ENCODE data around the gene PTPN1. TPM values are rescaled to one million over a fixed set of nuclear protein-coding genes. Genes with fewer than 3 reads are reported as not detected.
"Not testable (repeated sequence)": the region's sequence is repeated elsewhere in the genome, so short reads cannot be mapped to it uniquely, and the experiment has no call there.

PTPN1 gene
- total and polyA plus RNA-seq, 2 donors (not counting 1 experiment from before 2014, with no cell fraction given): 20.0 to 28.7 TPM

GRCh38 chr20:50472693-50473664 is 37.2 kb upstream of the PTPN1 start:
- H3K27ac ChIP-seq (ENCODE audit: insufficient read depth, low read length): no peak overlapping the region

DNA sequence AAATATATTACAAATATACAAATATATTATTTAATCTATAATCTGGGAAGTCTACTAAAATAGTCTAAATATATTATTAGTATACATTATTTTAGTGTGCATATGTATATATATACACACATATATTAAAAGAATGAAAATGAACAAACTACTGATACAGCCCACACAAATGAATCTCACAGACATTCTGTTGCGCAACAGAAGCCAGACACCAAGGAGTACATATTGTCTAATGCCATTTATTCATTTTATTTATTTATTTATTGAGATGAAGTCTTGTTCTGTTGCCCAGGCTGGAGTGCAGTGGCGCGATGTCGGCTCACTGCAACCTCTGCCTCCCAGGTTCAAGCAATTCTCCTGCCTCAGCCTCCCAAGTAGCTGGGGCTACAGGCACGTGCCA is 35.8 kb upstream of the PTPN1 start:
- not testable (repeated sequence) for H3K36me3 ChIP-seq (ENCODE audit: control insufficient read depth, insufficient read depth, low read length)

More at GRCh38 chr20:50472693-50473664, 37.2 kb upstream of the PTPN1 start:
- no peaks in the 10 kb centered on the region for H3K27me3 ChIP-seq (ENCODE audit: control insufficient read depth, insufficient read depth, low read length)
- H3K79me2 ChIP-seq (ENCODE audit: control insufficient read depth, insufficient read depth, low read length): no peaks in the 10 kb centered on the region
- no peaks in the 10 kb centered on the region for H3K9me3 ChIP-seq (ENCODE audit: control insufficient read depth, insufficient read depth, low read depth, low read length)
- H3K4me1 ChIP-seq (ENCODE audit: control insufficient read depth, extremely low read depth, insufficient read depth, low read length): peaks cover 5% of the 10 kb centered on the region
- DNase-seq (ENCODE audit: low read depth in 2 of 2): no peak
- H2AFZ ChIP-seq (ENCODE audit: low read length): no peak overlapping the region
- H3K36me3 ChIP-seq (ENCODE audit: control insufficient read depth, insufficient read depth, low read length): no peaks in the 10 kb centered on the region
- H3K9ac ChIP-seq (ENCODE audit: insufficient read depth, low read length): no peak overlapping the region
- H3K4me2 ChIP-seq (ENCODE audit: extremely low read depth, insufficient read depth, low read length): no peak overlapping the region
- TF ChIP-seq, protein P1, sequence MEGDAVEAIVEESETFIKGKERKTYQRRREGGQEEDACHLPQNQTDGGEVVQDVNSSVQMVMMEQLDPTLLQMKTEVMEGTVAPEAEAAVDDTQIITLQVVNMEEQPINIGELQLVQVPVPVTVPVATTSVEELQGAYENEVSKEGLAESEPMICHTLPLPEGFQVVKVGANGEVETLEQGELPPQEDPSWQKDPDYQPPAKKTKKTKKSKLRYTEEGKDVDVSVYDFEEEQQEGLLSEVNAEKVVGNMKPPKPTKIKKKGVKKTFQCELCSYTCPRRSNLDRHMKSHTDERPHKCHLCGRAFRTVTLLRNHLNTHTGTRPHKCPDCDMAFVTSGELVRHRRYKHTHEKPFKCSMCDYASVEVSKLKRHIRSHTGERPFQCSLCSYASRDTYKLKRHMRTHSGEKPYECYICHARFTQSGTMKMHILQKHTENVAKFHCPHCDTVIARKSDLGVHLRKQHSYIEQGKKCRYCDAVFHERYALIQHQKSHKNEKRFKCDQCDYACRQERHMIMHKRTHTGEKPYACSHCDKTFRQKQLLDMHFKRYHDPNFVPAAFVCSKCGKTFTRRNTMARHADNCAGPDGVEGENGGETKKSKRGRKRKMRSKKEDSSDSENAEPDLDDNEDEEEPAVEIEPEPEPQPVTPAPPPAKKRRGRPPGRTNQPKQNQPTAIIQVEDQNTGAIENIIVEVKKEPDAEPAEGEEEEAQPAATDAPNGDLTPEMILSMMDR (conservative IDR thresholded peaks at IDR 0.05 in 1 of 2, IDR thresholded peaks at IDR 0.05 in 1 of 2; ENCODE audit: low read depth in 1 of 2, low read length in 2 of 2): no peak
- no peak for TF ChIP-seq EZH2 (IDR thresholded peaks at IDR 0.05; ENCODE audit: low read length, missing control alignments)
- H3K4me3 ChIP-seq (replicated peaks in 1 of 4; ENCODE audit: control extremely low read depth in 1 of 4, insufficient read depth in 1 of 4, low read depth in 3 of 4, low read length in 4 of 4): no peak overlapping the region
- no peaks in the 10 kb centered on the region for H4K20me1 ChIP-seq (ENCODE audit: control insufficient read depth, extremely low read depth, insufficient read depth, low read length)

DNA sequence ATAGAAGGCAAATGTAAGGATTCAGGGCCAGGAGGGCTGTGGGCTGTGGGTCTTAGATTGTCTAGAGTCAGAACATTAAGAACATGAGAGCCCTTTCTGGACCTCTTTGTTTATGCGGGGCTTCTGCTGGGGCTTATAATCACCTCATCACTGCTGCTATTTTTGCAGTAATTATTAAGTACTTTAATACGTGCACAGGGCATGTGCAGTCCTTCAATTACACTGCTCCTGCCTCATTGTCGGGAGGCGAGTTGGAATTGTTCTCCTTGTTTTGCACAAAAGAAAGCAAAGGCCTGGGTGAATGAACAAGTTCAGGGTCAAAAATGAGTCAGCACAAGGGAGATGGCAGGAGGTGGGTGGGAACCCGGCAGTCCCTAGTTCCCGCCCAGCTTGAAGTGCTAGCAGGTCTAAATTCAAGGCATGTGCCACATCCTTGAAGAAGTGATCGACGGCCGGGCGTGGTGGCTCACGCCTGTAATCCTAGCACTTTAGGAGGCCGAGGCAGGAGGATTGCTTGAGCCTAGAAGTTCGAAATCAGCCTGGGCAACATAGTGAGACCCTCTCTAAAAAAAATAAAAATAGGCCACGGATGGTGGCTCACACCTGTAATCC is 34.4 kb upstream of the PTPN1 start:
- no peak overlapping the region for H3K27ac ChIP-seq (ENCODE audit: insufficient read depth, low read length)
- H3K36me3 ChIP-seq (ENCODE audit: control insufficient read depth, insufficient read depth, low read length): no peaks in the 10 kb centered on the region
- H3K4me2 ChIP-seq (ENCODE audit: extremely low read depth, insufficient read depth, low read length): no peak overlapping the region
- no peaks in the 10 kb centered on the region for H3K79me2 ChIP-seq (ENCODE audit: control insufficient read depth, insufficient read depth, low read length)
- H3K9ac ChIP-seq (ENCODE audit: insufficient read depth, low read length): no peak overlapping the region
- no peaks in the 10 kb centered on the region for H3K27me3 ChIP-seq (ENCODE audit: control insufficient read depth, insufficient read depth, low read length)
- TF ChIP-seq, protein P1 (conservative IDR thresholded peaks at IDR 0.05 in 1 of 2, IDR thresholded peaks at IDR 0.05 in 1 of 2; ENCODE audit: low read depth in 1 of 2, low read length in 2 of 2): no peak
- TF ChIP-seq EZH2 (IDR thresholded peaks at IDR 0.05; ENCODE audit: low read length, missing control alignments): no peak
- H3K4me3 ChIP-seq (replicated peaks in 1 of 4; ENCODE audit: control extremely low read depth in 1 of 4, insufficient read depth in 1 of 4, low read depth in 3 of 4, low read length in 4 of 4): no peak overlapping the region
- H3K4me1 ChIP-seq (ENCODE audit: control insufficient read depth, extremely low read depth, insufficient read depth, low read length): peaks cover 5% of the 10 kb centered on the region
- no peaks in the 10 kb centered on the region for H3K9me3 ChIP-seq (ENCODE audit: control insufficient read depth, insufficient read depth, low read depth, low read length)
- DNase-seq (ENCODE audit: low read depth in 2 of 2): peak; percentile 55 to 61
- H4K20me1 ChIP-seq (ENCODE audit: control insufficient read depth, extremely low read depth, insufficient read depth, low read length): no peaks in the 10 kb centered on the region
- no peak overlapping the region for H2AFZ ChIP-seq (ENCODE audit: low read length)

More for the DNA sequence above, 35.8 kb upstream of the PTPN1 start:
- not testable (repeated sequence) for H3K9ac ChIP-seq (ENCODE audit: insufficient read depth, low read length); H3K27me3 ChIP-seq (ENCODE audit: control insufficient read depth, insufficient read depth, low read length); H3K9me3 ChIP-seq (ENCODE audit: control insufficient read depth, insufficient read depth, low read depth, low read length); H3K79me2 ChIP-seq (ENCODE audit: control insufficient read depth, insufficient read depth, low read length); H3K4me2 ChIP-seq (ENCODE audit: extremely low read depth, insufficient read depth, low read length); H3K4me3 ChIP-seq (replicated peaks in 1 of 4; ENCODE audit: control extremely low read depth in 1 of 4, insufficient read depth in 1 of 4, low read depth in 3 of 4, low read length in 4 of 4); H2AFZ ChIP-seq (ENCODE audit: low read length); H4K20me1 ChIP-seq (ENCODE audit: control insufficient read depth, extremely low read depth, insufficient read depth, low read length); H3K4me1 ChIP-seq (ENCODE audit: control insufficient read depth, extremely low read depth, insufficient read depth, low read length); DNase-seq (ENCODE audit: low read depth in 2 of 2); H3K27ac ChIP-seq (ENCODE audit: insufficient read depth, low read length)
